Neural crest cell (in vitro differentiated cells): ENCODE results near the gene AGBL1. TPM values are rescaled to one million over a fixed set of nuclear protein-coding genes. Genes with fewer than 3 reads are reported as not detected.

Experiments used
- DNase-seq: peaks from one replicate; pipeline ENCODE4 v3.0.0; 2021; ENCODE audit warnings: low read depth, mixed read lengths, low spot score
- H3K27ac Mint-ChIP-seq: one replicate; pipeline ENCODE4 v1.8.0; 2021; ENCODE audit warnings: mild to moderate bottlenecking, mixed read lengths; ENCODE audit not compliant: unreplicated experiment
- H3K27me3 Mint-ChIP-seq: 2 replicates; pipeline ENCODE4 v1.8.0; 2021; ENCODE audit warnings: low read depth, mild to moderate bottlenecking, mixed read lengths
- H3K36me3 Mint-ChIP-seq: 2 replicates; pipeline ENCODE4 v1.8.0; 2021; ENCODE audit warnings: low read depth, mild to moderate bottlenecking, mixed read lengths
- H3K4me1 Mint-ChIP-seq: 2 replicates; pipeline ENCODE4 v1.8.0; 2021; ENCODE audit warnings: mixed read lengths
- H3K4me3 Mint-ChIP-seq: one replicate; pipeline ENCODE4 v1.8.0; 2021; ENCODE audit warnings: mild to moderate bottlenecking, mixed read lengths
- H3K9me3 Mint-ChIP-seq: 2 replicates; pipeline ENCODE4 v1.8.0; 2021; ENCODE audit warnings: mixed read lengths
- CTCF ChIP-seq: fragments of 200-600 bp; sonication (generic); conservative IDR thresholded peaks from 2 replicates; pipeline ENCODE4 v1.5.0; 2021; ENCODE audit warnings: antibody characterized with exemption, mild to moderate bottlenecking
- total RNA-seq: library from RNA; stranded (reverse); gene quantifications from 2 replicates; pipeline ENCODE4 v1.2.1, GENCODE V29; 2021

The AGBL1 gene
- total RNA-seq, 1 donor from 2014 or later = 0.05 TPM

GRCh38 chr15:86857701-86858100 is 778.0 kb downstream of the AGBL1 start:
- no peak for TF ChIP-seq CTCF
- Mint-ChIP-seq H3K36me3 (no peaks in the 10 kb centered on the region), H3K9me3 (no peaks in the 10 kb centered on the region), H3K27me3 (no peaks in the 10 kb centered on the region), H3K4me3 (no peak overlapping the region), H3K27ac (peak overlapping the region; percentile 15), H3K4me1 (peaks cover 8% of the 10 kb centered on the region)
- no peak for DNase-seq

- Mint-ChIP-seq H3K4me3 (no peak overlapping the region), H3K36me3 (no peaks in the 10 kb centered on the region), H3K4me1 (no peaks in the 10 kb centered on the region), H3K27me3 (no peaks in the 10 kb centered on the region), H3K27ac (no peak overlapping the region), H3K9me3 (no peaks in the 10 kb centered on the region)
- no peak for TF ChIP-seq CTCF
- DNase-seq = no peak
Observed at GRCh38 chr15:86863226-86863915, 783.7 kb downstream of the AGBL1 start.

GRCh38 chr15:86865920-86866319 is 786.2 kb downstream of the AGBL1 start:
- no peak for TF ChIP-seq CTCF
- Mint-ChIP-seq H3K27ac (no peak overlapping the region), H3K27me3 (no peaks in the 10 kb centered on the region), H3K4me1 (no peaks in the 10 kb centered on the region), H3K36me3 (no peaks in the 10 kb centered on the region), H3K4me3 (no peak overlapping the region), H3K9me3 (no peaks in the 10 kb centered on the region)
- DNase-seq = no peak

- Mint-ChIP-seq H3K27ac (no peak overlapping the region), H3K9me3 (no peaks in the 10 kb centered on the region), H3K4me3 (no peak overlapping the region), H3K27me3 (no peaks in the 10 kb centered on the region), H3K36me3 (no peaks in the 10 kb centered on the region), H3K4me1 (no peaks in the 10 kb centered on the region)
- TF ChIP-seq CTCF = no peak
- no peak for DNase-seq
Observed at GRCh38 chr15:86870846-86871245, 791.2 kb downstream of the AGBL1 start.

- Mint-ChIP-seq H3K4me1 (no peaks in the 10 kb centered on the region), H3K4me3 (no peak overlapping the region), H3K27me3 (no peaks in the 10 kb centered on the region), H3K36me3 (no peaks in the 10 kb centered on the region), H3K27ac (no peak overlapping the region), H3K9me3 (no peaks in the 10 kb centered on the region)
- no peak for TF ChIP-seq CTCF
- DNase-seq = no peak
Observed at GRCh38 chr15:86871964-86872363, 792.3 kb downstream of the AGBL1 start.
